GM21390 (cell line): ENCODE data around the gene BNIP5.
"Not testable (repeated sequence)": the region's sequence is repeated elsewhere in the genome, so short reads cannot be mapped to it uniquely, and the experiment has no call there.

Experiments used
- ATAC-seq: cut with Tn5 transposase; IDR thresholded peaks from one replicate; pipeline ENCODE4 v1.9.1; 2021; ENCODE audit not compliant: unreplicated experiment

BNIP5 gene

DNA sequence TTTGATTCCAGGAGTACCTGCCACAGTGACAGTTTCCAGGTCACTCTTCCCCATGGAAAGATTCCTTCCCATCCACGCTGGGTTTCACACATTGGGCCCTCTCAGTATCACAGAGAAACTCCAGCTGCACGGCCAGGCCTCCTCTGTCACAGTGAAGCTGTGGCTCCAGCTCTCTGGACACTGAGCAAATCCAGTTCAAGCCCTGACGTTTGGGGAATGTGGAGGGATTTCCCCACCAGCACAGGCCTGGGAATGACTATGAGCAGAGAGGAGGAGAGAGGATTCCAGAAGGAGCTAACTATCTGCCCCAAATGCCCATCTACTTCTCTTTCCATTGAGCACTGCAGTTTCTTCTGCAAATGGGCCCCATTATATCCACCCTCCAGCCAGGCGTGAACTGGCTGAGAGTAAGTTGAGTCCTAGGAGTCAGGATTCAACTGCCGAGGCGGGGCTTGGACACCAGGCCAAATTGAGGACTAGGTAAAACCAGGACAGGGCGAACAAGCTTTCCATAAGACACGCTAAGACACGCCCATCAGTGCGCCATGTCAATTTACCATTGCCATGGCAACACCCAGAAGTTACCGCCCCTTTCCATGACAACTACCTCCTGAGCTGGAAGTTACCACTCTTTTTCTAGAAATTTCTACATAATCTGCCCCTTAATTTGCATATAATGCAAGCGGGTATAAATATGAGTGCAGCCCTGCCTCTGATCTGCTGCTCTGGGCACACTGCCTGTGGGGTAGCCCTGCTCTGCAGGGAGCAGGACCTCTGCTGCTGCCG is 9.2 kb upstream of the BNIP5 start:
- no peak for ATAC-seq

DNA sequence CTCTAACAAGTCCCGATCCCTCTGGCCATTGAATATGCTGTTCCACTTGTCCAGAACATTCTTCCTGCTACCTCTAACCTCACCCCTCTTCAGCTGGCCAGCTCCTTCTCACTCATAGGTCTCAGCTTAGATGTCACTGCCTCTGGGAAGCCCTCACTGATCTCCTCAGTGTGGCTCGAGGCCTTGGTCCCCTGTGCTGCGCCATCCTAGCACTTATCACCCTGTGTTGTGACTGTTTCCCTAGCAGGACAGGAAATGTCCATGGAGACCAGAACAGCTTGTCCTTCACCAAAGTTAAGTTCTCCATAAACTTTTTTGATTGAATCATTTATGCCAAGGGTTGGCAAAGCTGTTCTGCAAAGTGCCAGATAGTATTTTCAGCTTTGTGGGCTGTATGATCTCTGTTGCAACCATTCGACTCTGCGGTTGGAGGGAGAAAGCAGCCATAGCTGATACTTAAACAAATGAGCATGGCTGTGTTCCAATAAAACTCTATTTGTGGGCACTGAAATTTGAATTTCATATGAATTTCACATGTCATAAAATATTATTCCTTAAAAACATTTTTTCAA is 6.5 kb upstream of the BNIP5 start:
- no peak for ATAC-seq

DNA sequence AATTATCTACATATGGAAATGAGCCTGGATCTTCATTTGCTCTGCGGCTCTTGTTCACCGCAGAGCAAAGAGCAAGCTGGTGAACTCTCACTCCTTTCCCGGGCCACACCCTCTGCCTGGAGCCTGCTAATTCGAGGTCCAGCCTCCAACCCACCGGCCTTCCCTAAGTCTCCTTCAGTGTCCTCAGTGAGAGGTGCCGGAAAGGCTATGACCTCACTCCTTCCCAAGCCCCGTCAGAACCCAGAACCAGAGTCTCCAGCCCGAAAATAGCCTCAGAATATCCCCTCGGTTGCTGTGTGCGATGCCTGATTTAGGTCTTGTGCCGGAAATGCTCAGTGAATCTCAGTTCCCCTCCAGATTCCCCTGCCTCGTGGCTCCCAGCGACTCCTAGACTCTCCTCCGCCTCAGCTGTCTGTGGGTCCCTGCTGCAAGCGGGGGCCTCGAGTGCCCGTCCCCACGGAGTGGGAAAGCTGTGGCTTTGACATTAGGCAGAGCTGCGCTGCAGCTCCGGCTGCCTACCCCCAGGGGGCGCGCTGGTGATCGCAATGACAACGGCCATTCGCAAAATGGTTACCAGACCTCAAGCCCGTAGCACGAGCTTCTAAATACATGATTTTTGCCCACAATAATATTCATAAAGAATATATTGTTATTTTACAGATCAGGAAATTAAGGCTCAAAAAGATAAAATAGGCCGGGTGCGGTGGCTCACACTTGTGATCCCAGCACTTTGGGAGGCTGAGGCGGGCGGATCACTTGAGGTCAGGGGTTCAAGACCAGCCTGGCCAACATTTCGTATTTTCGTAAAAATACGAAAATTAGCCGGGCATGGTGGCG is 4.1 kb upstream of the BNIP5 start:
- no peak for ATAC-seq

DNA sequence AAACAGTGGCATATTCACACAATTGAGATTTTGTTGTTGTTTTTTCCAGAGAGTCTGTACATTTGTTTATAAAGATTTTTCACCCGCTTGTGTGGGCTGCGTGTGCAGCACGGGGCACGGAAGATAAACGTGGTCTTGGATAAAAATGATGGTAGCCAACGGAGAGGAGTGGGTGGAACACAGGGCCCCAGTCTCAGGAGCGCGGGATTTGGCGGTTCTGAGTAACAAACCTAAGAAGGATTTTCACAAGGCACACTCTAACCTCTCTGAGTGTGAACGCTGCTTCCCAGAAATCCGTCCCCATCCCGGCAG is 3.6 kb upstream of the BNIP5 start:
- no peak for ATAC-seq

DNA sequence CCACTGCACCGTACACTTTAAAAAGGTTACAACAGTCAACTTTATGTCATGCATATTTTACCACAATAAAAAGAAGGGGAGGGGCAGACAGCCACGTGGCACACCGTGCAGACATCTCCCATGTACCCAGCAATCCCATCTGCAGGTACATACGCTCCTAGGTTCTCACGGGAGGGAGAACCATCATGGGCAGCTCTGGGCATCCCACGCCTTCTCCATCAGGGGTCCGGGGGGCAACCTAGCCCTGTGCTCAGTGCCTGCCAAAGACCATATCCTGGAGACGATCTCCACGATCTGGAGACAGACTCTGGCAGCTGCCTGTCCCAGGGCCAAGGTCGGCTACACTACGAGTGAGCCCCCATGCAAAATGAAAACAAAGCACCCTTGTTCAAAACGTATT is 2.5 kb upstream of the BNIP5 start:
- no peak for ATAC-seq

DNA sequence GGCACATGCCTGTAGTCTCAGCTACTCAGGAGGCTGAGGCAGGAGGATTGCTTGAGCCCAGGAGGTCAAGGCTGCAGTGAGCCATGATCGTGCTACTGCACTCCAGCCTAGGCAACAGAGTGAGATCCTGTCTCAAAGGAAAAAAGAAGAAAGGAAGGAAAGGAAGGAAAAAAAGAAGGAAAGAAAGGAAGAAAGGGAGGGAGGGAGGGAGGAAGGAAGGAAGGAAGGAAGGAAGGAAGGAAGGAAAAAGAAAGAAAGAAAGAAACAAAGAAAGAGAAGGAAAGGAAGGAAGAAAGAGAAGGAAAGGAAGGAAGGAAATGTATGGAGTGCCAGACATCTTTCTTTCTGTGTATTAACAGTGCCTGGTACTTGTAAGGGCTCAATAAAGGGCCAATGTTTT is 1.5 kb upstream of the BNIP5 start:
- not testable (repeated sequence) for ATAC-seq

DNA sequence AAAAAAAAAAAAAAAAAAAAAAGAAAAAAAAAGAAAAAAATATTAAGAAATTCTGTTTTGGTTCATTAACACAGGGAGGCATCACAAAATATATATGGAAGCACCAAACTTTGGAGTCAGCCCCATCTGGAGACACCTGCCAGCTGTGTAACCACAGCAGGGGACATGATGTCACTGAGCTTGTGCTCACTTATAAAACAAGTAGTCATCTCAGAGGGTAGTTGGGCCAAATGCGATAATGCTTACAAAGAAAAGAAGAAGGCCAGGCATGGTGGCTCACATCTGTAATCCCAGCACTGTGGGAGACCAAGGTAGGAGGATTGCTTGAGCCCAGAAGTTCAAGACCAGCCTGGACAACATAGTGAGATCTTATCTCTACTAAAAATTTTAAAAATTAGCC is 1.1 kb upstream of the BNIP5 start:
- no peak for ATAC-seq

DNA sequence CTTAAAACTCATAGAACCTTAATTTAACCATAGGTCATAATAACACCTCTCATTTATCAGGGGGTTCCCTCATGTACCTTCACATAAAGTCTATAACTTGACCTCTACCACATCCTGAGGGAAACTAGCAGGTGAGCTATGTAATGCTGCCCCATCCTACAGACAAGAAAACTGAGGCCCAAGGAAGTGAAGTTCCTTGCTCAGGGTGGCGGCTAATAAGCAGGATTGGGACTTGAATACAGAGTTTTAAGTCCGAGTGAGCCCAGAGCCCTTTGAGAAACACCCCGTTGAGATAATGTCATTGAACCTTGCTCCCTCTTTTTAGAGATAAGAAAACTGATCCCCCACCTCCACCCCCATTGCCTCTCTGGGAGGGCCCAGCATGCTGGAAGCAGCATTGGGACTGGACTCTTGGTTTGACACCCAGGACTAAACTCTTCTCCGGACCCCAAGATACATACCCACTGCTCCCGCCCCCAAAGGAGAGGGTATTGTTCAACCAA is 429 bp downstream of the BNIP5 start:
- no peak for ATAC-seq

DNA sequence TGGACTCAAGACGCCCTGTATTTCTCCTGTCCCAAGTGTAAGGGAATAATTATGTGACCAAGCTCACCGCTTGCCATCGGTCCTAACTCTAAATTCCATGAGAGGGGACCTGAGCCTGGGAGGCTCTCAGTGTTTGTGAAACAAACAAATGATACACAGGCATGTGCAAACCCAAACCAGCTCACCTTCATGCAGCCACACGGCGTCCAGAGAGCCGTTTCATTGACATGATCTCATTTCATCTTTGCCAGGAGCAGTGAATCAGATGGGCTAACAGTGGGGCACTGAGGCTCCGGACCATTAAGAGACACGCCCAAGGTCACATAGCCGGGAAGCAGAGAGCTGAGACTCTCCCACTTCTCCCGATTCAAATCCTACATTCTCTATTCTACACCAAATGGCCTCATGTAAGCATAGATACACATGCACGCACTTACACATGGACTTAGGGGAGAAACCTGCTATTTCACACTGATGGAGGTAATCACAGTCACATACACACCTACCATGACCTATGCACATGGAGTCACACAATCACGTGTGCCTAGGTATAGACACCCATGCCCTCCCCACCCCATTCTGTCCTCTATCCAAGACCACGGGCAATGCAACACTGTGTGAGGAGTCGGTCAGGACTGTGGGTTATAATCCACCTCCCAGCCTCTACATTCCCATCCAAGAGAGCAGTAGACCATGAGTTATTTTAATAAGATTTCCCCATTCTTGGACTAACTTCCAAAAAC is 1.1 kb downstream of the BNIP5 start:
- ATAC-seq = no peak

DNA sequence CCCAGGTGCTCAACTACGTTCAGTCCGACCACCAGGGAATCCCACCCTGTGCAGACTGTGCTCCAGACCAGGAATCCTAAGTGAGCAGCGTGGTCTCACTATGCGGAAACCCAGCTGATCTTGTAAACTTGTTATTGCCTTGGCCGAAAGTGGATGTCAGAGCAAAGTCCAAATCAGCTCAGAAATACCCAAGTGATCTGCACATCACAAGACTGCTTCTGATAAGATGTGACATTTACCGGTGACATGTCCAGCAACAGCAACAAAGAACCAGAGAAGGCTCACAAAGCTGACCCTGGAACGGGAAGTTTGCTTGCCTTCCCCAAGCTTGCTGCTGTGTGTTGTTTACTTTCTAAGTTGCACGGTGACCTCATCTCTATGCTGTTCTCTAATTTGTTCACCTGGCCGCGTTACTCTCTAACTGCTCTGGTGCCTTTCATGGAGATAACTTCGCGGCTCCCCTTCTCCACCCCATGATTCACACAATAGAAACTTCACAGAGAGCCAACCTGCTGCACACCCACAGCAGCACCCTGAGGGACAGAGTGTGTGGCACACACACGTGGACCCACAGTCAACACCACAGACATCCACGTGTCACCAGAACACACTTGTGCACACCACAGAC is 1.7 kb downstream of the BNIP5 start:
- ATAC-seq = no peak

DNA sequence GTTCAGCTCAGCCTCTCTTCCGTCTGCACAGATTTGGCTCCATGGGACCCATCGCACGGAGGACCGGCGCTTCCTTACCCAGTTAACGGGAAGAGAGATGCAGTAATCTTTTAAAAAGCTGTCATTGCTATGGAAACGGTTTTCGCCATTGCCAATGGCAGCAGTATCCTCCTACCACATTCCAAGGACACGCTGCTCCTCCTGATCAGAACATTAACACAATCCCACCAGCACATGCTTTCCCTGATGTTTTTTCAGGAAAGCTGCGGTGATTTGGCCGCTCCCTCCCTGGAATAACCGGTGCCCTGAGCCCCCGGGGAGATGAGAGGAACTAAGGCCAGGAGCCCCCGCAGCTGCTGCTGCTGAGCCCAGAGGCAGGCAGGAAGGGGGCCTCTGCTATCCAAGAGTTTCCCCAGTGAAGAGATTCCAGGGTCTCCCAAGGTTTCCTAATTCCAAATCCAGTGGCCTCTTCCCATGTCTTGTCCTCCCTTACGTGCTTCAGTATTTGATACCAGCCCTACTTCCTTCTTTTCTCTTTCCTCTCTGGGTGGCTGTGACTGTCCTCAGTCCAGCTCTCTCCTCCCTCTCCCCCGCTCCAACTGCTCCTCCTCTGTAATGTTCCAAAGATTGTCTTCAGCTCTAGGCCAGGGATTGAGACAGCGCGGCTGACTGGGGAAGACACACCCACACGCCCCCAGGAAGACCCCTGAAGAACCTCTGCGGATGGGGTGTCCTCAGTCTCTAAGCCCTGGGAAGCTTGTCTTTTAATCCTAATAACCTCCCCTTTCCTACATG is 2.6 kb downstream of the BNIP5 start:
- no peak for ATAC-seq

DNA sequence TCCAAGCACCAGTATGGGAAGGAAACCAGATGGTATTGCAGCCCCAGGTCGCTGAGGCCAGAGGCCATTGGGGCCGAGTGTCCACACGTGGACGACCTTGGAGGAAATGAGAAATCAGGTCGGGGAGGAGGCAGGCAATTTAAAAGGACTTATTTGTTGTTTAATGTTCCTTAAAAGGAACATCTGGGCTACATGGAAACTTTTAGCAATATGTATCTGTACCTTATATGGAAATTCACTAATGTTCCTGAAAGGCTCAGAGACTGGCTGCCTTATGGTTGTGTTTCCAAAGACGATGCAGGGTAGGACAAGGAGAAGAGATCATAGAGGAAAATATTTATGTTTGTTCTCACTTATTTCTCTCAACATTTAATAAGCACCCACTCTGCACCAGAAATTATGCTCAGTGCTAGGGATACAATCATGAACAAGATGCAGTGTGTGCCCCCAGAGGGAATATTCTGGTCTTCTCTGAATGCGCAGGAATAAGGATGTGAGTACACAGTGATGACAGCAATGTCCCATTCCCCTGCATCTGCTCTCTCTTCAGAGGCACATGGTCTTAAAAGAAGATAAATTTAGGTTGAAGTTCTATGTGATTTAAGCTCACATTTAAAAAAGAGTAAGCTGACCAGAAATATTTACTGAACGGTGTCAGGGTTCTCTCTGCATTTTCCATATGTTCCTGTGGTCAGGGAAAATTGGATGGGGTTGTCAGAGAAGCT is 3.4 kb downstream of the BNIP5 start:
- no peak for ATAC-seq

DNA sequence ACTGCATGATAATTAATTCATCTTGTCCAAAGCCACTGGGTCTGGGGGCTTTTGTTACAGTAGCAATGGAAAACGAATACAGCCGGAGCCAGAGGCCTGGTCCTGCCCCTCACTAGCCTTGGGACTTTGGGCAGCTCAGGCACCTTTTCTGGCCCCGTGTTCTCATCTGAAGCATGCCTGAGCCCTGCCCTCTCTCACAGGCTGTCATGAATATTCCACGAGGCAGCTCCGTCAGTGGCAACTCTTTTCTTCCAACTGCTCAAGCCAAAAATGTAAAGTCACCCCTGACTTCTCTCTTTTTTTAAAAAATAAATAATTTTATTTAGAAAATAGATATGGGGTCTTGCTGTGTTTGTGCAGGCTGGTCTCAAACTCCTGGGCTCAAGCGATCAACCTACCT is 5.3 kb downstream of the BNIP5 start:
- ATAC-seq = no peak

DNA sequence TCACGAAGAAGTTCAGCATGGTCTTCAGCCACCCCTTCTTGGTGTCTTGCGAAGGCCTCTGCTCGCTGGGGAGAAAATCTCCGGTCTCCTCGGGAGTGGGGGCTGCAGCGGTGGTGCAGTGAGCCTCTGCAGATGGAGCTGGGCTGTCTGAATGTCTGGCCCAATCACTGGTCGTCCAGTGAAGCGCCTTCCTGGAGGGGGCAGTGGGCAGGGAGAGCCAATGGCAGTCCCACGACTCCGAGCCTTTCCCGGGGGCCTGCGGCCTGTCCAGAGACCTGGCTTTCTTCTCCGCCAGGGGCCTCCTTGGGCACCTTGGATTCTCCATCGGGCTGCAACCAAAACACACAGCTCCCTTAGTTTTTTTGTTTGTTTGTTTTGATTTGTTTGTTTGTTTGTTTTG is 6.3 kb downstream of the BNIP5 start:
- no peak for ATAC-seq

DNA sequence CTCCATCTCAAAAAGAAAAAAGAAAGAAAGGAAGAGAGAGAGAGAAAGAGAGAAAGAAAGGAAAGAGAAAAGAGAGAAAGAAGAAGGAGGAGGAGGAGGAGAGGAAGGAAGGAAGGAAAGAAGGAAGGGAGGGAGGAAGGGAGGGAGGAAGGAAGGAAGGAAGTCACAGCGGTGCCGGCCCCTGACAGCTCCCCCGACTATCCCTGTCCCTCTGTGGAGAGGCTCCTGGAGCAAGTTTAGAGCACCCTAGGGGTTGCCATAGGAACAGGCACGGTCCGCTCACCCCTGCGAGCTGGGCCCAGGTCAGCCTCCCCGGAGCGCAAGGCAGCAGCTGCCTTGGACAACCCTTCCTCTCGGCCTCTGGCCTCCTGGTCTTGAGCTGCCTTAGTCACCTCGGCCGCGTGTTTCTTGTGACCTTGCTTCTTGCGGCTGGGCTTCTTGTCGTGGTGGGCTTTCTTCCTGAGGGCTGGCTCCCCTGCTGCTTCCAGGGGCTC is 6.8 kb downstream of the BNIP5 start:
- no peak for ATAC-seq

DNA sequence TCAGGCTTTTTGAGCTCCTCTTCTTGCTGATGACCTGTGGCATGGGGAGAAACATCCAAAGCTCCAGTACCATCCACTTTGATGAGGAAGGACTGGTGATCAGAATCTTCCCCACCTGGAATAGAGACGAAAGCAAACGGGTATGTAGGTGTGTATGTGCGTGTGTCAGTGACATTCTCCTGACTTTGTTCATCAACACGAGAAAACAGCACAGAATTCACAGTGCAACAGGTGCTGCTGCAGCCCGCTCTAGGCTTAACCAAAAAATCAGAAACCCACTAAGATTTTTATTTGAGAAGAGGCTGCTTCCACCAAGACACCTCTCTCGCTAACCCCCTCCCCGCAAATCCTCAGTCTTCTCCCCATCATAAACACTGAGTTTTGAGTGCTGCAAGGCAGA is 8.1 kb downstream of the BNIP5 start:
- no peak for ATAC-seq

DNA sequence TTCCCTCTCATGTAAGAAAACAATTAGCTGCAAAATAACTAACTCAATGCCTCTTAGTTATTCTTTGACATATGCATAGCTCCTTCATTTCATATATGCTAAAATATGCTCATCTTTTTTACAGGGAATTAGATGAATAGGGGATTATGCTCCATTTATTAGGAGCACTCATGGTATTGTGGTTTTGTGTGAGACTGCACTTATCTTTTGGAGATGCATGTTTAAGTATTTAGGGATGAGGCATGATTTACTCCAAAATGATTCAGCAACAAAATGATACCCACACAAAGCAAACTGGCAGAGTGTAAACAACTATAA is 8.8 kb downstream of the BNIP5 start:
- no peak for ATAC-seq

DNA sequence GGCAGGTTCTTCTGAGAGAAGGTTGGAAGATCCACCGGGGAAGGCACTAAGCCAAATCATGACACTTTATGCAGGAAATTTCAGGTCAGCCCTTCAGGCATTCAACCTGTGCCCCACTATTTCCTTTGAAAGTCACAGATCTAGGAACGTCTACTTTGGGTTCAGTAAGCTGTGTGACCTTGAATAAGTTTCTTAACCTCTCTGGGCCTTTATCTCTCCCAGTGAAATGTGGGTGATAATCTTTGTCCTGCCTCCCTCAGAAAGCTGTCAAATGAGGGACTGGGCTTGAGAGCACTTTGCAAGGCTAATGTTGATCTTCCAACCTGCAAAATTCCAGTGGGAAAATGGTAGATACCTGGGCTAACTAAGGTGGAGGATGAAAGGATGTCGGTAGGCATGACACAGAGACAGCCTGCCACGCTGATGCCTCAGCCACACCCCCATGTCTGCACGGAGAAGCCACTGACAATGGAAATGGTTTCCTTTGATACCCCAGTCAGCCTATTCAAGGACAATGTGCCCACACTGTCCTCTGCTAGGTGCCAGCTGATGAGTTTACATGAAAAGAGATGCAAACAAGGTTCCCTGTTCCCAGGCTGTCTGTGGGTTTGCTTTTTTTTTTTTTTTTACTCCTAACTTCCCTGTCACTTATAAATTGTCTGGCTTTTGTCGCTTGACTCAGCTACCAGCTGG is 9.3 kb downstream of the BNIP5 start:
- no peak for ATAC-seq
